HepG2 (cell line): Measurements from ENCODE around the gene CXXC5. TPM values are rescaled to one million over a fixed set of nuclear protein-coding genes. Genes with fewer than 3 reads are reported as not detected.
A peak's percentile ranks its signal among the peaks of the same experiment; 100 is the strongest.

Experiments
- ATAD3A ChIP-seq: sonication (generic); formaldehyde crosslinking; IDR thresholded peaks from 2 replicates; pipeline ENCODE4 v1.4.0; 2020; ENCODE audit warnings: missing genetic modification reagents
- FOSL1 ChIP-seq: sonication (generic); formaldehyde crosslinking; IDR thresholded peaks from 2 replicates; pipeline ENCODE4 v1.9.0; 2021; ENCODE audit warnings: missing genetic modification reagents, borderline replicate concordance
- HNRNPK ChIP-seq: fragments of 200-400 bp; formaldehyde crosslinking; IDR thresholded peaks from 2 replicates; pipeline ENCODE4 v1.6.1; 2018; ENCODE audit warnings: low read length, low read depth, moderate library complexity, mild to moderate bottlenecking; ENCODE audit not compliant: poor library complexity, severe bottlenecking
- KDM2A ChIP-seq: sonication (generic); formaldehyde crosslinking; IDR thresholded peaks from 2 replicates; pipeline ENCODE4 v1.4.0; 2020; ENCODE audit warnings: low read depth, missing genetic modification reagents, borderline replicate concordance
- SNAPC2 ChIP-seq: sonication (generic); formaldehyde crosslinking; IDR thresholded peaks from 2 replicates; pipeline ENCODE4 v1.8.1; 2022; ENCODE audit warnings: mild to moderate bottlenecking, missing genetic modification reagents
- TBP ChIP-seq: sonication (generic); formaldehyde crosslinking; IDR thresholded peaks from 2 replicates; pipeline ENCODE4 v1.5.0; 2020; ENCODE audit warnings: missing genetic modification reagents
- TEAD2 ChIP-seq: sonication (generic); formaldehyde crosslinking; IDR thresholded peaks from 2 replicates; pipeline ENCODE4 v1.9.0; 2021; ENCODE audit warnings: missing genetic modification reagents
- ZNF225 ChIP-seq: sonication (generic); formaldehyde crosslinking; IDR thresholded peaks from 2 replicates; pipeline ENCODE4 v1.4.0; 2020; ENCODE audit warnings: mild to moderate bottlenecking, missing genetic modification reagents
- ZNF431 ChIP-seq: sonication (generic); formaldehyde crosslinking; IDR thresholded peaks from 2 replicates; pipeline ENCODE4 v1.9.0; 2022; ENCODE audit warnings: missing genetic modification reagents, low read depth, mild to moderate bottlenecking, borderline replicate concordance
- ZNF619 ChIP-seq: sonication (generic); formaldehyde crosslinking; IDR thresholded peaks from 2 replicates; pipeline ENCODE4 v1.4.0; 2020; ENCODE audit warnings: mild to moderate bottlenecking, missing genetic modification reagents
- ZNF644 ChIP-seq: IDR thresholded peaks from 2 replicates; pipeline ENCODE4 v1.6.1; 2016; ENCODE audit warnings: low read depth
- ZNF747 ChIP-seq: sonication (generic); formaldehyde crosslinking; IDR thresholded peaks from 2 replicates; pipeline ENCODE4 v1.8.1; 2023; ENCODE audit warnings: missing genetic modification reagents, mild to moderate bottlenecking, borderline replicate concordance
- ZNF780A ChIP-seq: sonication (generic); formaldehyde crosslinking; IDR thresholded peaks from 2 replicates; pipeline ENCODE4 v1.8.0; 2022; ENCODE audit warnings: mild to moderate bottlenecking, missing genetic modification reagents, moderate library complexity
- polyA plus RNA-seq, 8 experiments: library from polyadenylated mRNA; depleted of rRNA in 3 of 8; stranded (reverse) in 7 of 8; unstranded in 1 of 8; fragments of >200 nt; fragmentation: Illumina TruSeq in 4 of 8; extraction: Trizol in 4 of 8; gene quantifications; 2 replicates each; pipeline versions ENCODE4 v1.2.1 to v1.2.3, GENCODE V29; 2011 to 2016; ENCODE audit warnings: low read depth in 4 of 8, missing spikeins in 1 of 8, mixed read lengths in 1 of 8; ENCODE audit not compliant: insufficient read depth in 1 of 8
- total RNA-seq, 5 experiments: library from RNA; depleted of rRNA; stranded (reverse); fragments of >200 nt; fragmentation: Illumina TruSeq; extraction: Trizol; gene quantifications; 2 replicates each; pipeline ENCODE4 v1.2.3, GENCODE V29; 2016; ENCODE audit warnings: low read depth in 1 of 5
- TF ChIP-seq, protein P1 (sequence below): sonication (generic); formaldehyde crosslinking; IDR thresholded peaks from 2 replicates; pipeline ENCODE4 v1.4.0; 2020; ENCODE audit warnings: missing genetic modification reagents
- TF ChIP-seq, protein P2 (sequence below): sonication (generic); formaldehyde crosslinking; IDR thresholded peaks from 2 replicates; pipeline ENCODE4 v1.4.0; 2020; ENCODE audit warnings: mild to moderate bottlenecking, missing genetic modification reagents
- TF ChIP-seq, protein P3 (sequence below): conservative IDR thresholded peaks from 2 replicates; pipeline ENCODE4 v1.6.1; 2018; ENCODE audit warnings: missing genetic modification reagents
- TF ChIP-seq, protein P4 (sequence below): sonication (generic); formaldehyde crosslinking; IDR thresholded peaks from 2 replicates; pipeline ENCODE4 v1.4.0; 2020; ENCODE audit warnings: low read depth, mild to moderate bottlenecking, missing genetic modification reagents
- TF ChIP-seq, protein P5 (sequence below): sonication (generic); formaldehyde crosslinking; IDR thresholded peaks from 2 replicates; pipeline ENCODE4 v1.4.0; 2020; ENCODE audit warnings: mild to moderate bottlenecking, missing genetic modification reagents

The CXXC5 gene
- total and polyA plus RNA-seq, 2 of the 13 experiments (the other 11 are each of a cell fraction or from before 2014, with no cell fraction given) = 32.3 to 33.0 TPM

DNA sequence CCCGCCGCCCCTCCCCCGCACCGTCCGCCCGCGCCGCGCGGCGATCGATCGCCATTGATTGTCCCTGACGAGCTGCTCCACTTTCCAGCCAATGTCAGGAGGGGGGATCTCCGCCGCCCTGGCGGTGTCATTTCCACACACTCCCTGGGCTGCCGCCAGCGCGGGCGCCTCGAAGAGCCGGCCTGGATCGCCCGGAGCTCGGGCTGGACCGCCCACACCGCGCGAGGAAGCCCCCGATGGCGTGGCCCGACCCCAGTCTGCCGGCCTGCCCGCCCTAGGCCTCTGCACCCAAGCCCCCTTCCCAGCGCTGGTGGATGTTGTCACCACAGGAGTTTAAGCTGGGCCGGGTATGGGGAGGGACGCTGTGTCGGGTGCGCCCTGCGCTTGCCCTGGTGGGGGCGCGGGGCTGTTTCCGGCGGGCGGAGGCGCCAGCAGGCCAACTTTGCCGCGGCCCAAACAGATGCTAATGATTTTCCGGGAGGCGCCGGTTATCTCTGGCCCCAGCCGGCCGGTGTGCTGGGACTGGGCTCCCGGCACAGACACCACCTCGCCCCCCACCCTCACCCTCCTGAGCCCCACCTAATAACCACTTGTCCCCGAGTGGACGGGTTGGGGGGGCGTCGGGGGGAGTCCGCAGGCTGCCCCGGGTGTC is 10.6 kb upstream of the CXXC5 start (continued):
- TF ChIP-seq TEAD2 (no peak), HNRNPK (peak; percentile 91), ZNF619 (CRISPR knock-in tag) (peak; percentile 78), KDM2A (CRISPR knock-in tag) (peak; percentile 90), FOSL1 (no peak), SNAPC2 (peak; percentile 90; the same call in 1 of the 2 replicates), ATAD3A (no peak), ZNF780A (CRISPR knock-in tag) (peak; percentile 30; the same call in 1 of the 2 replicates), TBP (CRISPR knock-in tag) (no peak), ZNF431 (no peak), ZNF225 (peak; percentile 19; the same call in 1 of the 2 replicates), ZNF747 (CRISPR knock-in tag) (no peak), ZNF644 (CRISPR knock-in tag) (no peak)
- TF ChIP-seq, protein P1, sequence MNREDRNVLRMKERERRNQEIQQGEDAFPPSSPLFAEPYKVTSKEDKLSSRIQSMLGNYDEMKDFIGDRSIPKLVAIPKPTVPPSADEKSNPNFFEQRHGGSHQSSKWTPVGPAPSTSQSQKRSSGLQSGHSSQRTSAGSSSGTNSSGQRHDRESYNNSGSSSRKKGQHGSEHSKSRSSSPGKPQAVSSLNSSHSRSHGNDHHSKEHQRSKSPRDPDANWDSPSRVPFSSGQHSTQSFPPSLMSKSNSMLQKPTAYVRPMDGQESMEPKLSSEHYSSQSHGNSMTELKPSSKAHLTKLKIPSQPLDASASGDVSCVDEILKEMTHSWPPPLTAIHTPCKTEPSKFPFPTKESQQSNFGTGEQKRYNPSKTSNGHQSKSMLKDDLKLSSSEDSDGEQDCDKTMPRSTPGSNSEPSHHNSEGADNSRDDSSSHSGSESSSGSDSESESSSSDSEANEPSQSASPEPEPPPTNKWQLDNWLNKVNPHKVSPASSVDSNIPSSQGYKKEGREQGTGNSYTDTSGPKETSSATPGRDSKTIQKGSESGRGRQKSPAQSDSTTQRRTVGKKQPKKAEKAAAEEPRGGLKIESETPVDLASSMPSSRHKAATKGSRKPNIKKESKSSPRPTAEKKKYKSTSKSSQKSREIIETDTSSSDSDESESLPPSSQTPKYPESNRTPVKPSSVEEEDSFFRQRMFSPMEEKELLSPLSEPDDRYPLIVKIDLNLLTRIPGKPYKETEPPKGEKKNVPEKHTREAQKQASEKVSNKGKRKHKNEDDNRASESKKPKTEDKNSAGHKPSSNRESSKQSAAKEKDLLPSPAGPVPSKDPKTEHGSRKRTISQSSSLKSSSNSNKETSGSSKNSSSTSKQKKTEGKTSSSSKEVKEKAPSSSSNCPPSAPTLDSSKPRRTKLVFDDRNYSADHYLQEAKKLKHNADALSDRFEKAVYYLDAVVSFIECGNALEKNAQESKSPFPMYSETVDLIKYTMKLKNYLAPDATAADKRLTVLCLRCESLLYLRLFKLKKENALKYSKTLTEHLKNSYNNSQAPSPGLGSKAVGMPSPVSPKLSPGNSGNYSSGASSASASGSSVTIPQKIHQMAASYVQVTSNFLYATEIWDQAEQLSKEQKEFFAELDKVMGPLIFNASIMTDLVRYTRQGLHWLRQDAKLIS (CRISPR knock-in tag) = no peak
- TF ChIP-seq, protein P2, sequence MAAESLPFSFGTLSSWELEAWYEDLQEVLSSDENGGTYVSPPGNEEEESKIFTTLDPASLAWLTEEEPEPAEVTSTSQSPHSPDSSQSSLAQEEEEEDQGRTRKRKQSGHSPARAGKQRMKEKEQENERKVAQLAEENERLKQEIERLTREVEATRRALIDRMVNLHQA (CRISPR knock-in tag) = no peak
- TF ChIP-seq, protein P3, sequence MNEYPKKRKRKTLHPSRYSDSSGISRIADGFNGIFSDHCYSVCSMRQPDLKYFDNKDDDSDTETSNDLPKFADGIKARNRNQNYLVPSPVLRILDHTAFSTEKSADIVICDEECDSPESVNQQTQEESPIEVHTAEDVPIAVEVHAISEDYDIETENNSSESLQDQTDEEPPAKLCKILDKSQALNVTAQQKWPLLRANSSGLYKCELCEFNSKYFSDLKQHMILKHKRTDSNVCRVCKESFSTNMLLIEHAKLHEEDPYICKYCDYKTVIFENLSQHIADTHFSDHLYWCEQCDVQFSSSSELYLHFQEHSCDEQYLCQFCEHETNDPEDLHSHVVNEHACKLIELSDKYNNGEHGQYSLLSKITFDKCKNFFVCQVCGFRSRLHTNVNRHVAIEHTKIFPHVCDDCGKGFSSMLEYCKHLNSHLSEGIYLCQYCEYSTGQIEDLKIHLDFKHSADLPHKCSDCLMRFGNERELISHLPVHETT (CRISPR knock-in tag) = peak; percentile 89
- TF ChIP-seq, protein P4, sequence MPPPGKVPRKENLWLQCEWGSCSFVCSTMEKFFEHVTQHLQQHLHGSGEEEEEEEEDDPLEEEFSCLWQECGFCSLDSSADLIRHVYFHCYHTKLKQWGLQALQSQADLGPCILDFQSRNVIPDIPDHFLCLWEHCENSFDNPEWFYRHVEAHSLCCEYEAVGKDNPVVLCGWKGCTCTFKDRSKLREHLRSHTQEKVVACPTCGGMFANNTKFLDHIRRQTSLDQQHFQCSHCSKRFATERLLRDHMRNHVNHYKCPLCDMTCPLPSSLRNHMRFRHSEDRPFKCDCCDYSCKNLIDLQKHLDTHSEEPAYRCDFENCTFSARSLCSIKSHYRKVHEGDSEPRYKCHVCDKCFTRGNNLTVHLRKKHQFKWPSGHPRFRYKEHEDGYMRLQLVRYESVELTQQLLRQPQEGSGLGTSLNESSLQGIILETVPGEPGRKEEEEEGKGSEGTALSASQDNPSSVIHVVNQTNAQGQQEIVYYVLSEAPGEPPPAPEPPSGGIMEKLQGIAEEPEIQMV (CRISPR knock-in tag) = 0 out of 2 replicates have a peak, but pooled peaks have one; percentile 57
- TF ChIP-seq, protein P5, sequence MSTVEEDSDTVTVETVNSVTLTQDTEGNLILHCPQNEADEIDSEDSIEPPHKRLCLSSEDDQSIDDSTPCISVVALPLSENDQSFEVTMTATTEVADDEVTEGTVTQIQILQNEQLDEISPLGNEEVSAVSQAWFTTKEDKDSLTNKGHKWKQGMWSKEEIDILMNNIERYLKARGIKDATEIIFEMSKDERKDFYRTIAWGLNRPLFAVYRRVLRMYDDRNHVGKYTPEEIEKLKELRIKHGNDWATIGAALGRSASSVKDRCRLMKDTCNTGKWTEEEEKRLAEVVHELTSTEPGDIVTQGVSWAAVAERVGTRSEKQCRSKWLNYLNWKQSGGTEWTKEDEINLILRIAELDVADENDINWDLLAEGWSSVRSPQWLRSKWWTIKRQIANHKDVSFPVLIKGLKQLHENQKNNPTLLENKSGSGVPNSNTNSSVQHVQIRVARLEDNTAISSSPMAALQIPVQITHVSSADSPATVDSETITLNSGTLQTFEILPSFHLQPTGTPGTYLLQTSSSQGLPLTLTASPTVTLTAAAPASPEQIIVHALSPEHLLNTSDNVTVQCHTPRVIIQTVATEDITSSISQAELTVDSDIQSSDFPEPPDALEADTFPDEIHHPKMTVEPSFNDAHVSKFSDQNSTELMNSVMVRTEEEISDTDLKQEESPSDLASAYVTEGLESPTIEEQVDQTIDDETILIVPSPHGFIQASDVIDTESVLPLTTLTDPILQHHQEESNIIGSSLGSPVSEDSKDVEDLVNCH = 0 out of 2 replicates have a peak, but pooled peaks have one; percentile 57
